Mesendoderm (in vitro differentiated cells): Measurements from ENCODE around the gene PDIA6.

Experiments used
- DNase-seq: peaks from one replicate; pipeline ENCODE4 v3.0.0; 2013
- H2AK5ac ChIP-seq: 2 replicates; pipeline ENCODE4 v1.6.1; 2013; ENCODE audit warnings: low read length, inconsistent platforms
- H2BK120ac ChIP-seq: 2 replicates; pipeline ENCODE4 v1.6.1; 2013; ENCODE audit warnings: low read depth, mild to moderate bottlenecking, low read length, moderate library complexity, mixed read lengths
- H2BK15ac ChIP-seq: replicated peaks from 2 replicates; pipeline ENCODE4 v1.6.1; 2013; ENCODE audit warnings: low read depth, mild to moderate bottlenecking, moderate library complexity
- H2BK5ac ChIP-seq: 2 replicates; pipeline ENCODE4 v1.6.1; 2013; ENCODE audit warnings: low read length, inconsistent platforms
- H3K18ac ChIP-seq: 2 replicates; pipeline ENCODE4 v1.6.1; 2013; ENCODE audit warnings: mild to moderate bottlenecking, low read length, mixed read lengths
- H3K23ac ChIP-seq: one replicate; pipeline ENCODE4 v1.6.1; 2013; ENCODE audit warnings: low read length
- H3K27ac ChIP-seq: 2 replicates; pipeline ENCODE4 v1.5.1; 2013; ENCODE audit warnings: low read depth, mild to moderate bottlenecking, inconsistent platforms, low read length, moderate library complexity
- H3K27me3 ChIP-seq: 2 replicates; pipeline ENCODE4 v1.6.1; 2013; ENCODE audit warnings: low read length, control low read depth, mild to moderate bottlenecking, inconsistent platforms; ENCODE audit not compliant: insufficient read depth, poor library complexity
- H3K36me3 ChIP-seq: 2 replicates; pipeline ENCODE4 v1.6.1; 2013; ENCODE audit warnings: low read length, inconsistent platforms; ENCODE audit not compliant: control insufficient read depth, insufficient read depth
- H3K4ac ChIP-seq: one replicate; pipeline ENCODE4 v1.6.1; 2013; ENCODE audit warnings: low read depth, mild to moderate bottlenecking, low read length, moderate library complexity
- H3K4me1 ChIP-seq: 2 replicates; pipeline ENCODE4 v1.6.1; 2013; ENCODE audit warnings: low read depth, low read length, inconsistent platforms; ENCODE audit not compliant: control insufficient read depth
- H3K4me2 ChIP-seq: 2 replicates; pipeline ENCODE4 v1.6.1; 2013; ENCODE audit warnings: low read length
- H3K4me3 ChIP-seq: 2 replicates; pipeline ENCODE4 v1.5.1; 2013; ENCODE audit warnings: mild to moderate bottlenecking, low read length
- H3K56ac ChIP-seq: one replicate; pipeline ENCODE4 v1.6.1; 2013; ENCODE audit warnings: low read length
- H3K79me1 ChIP-seq: 2 replicates; pipeline ENCODE4 v1.6.1; 2013; ENCODE audit warnings: low read length, inconsistent platforms
- H3K79me2 ChIP-seq: 2 replicates; pipeline ENCODE4 v1.6.1; 2013; ENCODE audit warnings: mild to moderate bottlenecking, low read length; ENCODE audit not compliant: control insufficient read depth, insufficient read depth
- H3K9ac ChIP-seq: 2 replicates; pipeline ENCODE4 v1.6.1; 2013; ENCODE audit warnings: low read length, inconsistent platforms
- H4K5ac ChIP-seq: one replicate; pipeline ENCODE4 v1.6.1; 2013; ENCODE audit warnings: low read length
- H4K8ac ChIP-seq: one replicate; pipeline ENCODE4 v1.6.1; 2013; ENCODE audit warnings: low read depth, mild to moderate bottlenecking, control low read depth, low read length, moderate library complexity
- WGBS: extraction: QIAGEN DNeasy Blood & Tissue Kit; methylation state at CpG from one replicate; pipeline ENCODE4 v1.1.7; 2013; ENCODE audit warnings: low lambda C conversion rate, missing lambda C conversion rate; ENCODE audit not compliant: insufficient coverage; ENCODE audit errors: extremely low coverage; 5-methylcytosine and 5-hydroxymethylcytosine counted together

The PDIA6 gene

DNA sequence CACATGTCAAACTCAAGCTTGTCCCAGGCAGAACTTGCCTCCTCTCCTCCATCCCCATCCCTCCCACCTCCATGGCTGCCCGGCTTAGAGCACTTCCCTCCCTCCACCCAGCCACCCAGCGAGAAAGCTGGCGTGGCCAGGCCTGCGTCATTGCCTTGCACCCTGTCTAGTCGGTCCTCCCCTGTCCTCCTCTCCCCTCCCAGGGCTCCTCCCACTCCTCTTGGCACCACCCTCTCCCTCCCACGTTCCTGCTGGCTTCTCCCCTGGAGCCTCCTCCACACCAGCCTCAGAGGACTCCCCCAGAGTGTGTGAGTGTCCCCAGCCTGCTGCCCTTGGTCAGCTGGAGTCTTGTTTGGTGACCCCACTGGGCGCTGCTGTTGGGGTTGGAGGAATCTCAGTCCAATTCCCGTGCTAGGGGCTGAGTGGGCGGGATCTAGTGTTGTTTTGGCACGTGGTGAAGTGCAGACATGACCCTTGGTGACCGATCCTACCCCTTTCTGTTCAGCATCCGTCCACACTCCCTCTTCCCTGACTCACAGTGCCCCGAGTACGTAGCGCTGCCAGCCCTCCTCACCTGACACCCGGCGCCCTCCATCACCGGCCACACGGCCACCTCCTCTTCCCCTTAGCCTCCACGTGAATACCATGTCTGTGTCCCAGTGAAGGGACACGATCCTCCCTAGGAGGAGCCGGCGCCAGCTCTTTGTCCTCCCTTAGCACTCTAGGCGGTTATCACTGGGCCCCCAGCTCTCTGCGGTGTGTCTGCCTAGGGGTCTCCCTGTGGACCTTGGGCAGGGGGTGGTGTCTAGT lies 49.7 kb downstream of the PDIA6 start:
- Histone ChIP-seq H3K79me2 (no peaks in the 10 kb centered on the region), H4K8ac (no peak overlapping the region), H3K4ac (no peak overlapping the region), H3K56ac (no peak overlapping the region), H3K23ac (no peak overlapping the region), H3K27ac (no peak overlapping the region), H3K36me3 (no peaks in the 10 kb centered on the region), H3K79me1 (no peaks in the 10 kb centered on the region), H2AK5ac (no peak overlapping the region), H3K9ac (no peak overlapping the region), H2BK15ac (no peak overlapping the region), H4K5ac (no peak overlapping the region), H3K4me3 (no peak overlapping the region), H3K4me1 (no peaks in the 10 kb centered on the region), H2BK5ac (no peak overlapping the region), H2BK120ac (no peak overlapping the region), H3K4me2 (no peak overlapping the region), H3K27me3 (no peaks in the 10 kb centered on the region), H3K18ac (no peak overlapping the region)
- WGBS, result no CpG with 5 or more reads among the region's 25 CpGs
- no peak for DNase-seq

DNA sequence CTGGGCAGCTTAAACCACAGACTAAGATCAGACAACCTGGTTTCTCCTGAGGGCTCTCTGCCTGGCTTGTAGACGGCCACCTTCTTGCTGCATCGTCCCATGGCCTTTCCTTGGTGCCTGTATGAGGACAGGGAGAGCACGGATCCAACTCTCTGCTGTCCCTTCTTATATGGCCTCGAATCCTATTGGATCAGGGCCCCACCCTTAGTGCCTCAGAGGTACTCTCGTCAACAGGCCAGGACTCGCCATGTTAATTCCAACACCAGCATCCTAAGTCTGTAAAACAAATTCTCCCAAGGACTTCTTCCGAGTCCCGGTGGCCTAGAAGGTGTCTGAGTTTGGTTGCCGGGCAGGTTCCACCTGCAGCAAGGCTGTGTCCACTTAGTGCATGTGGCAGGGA lies 51.0 kb downstream of the PDIA6 start:
- no peak for DNase-seq
- Histone ChIP-seq H3K36me3 (no peaks in the 10 kb centered on the region), H3K9ac (no peak overlapping the region), H3K27ac (no peak overlapping the region), H3K4ac (no peak overlapping the region), H2AK5ac (no peak overlapping the region), H4K5ac (no peak overlapping the region), H3K56ac (no peak overlapping the region), H2BK120ac (no peak overlapping the region), H3K4me2 (no peak overlapping the region), H2BK15ac (no peak overlapping the region), H3K4me1 (no peaks in the 10 kb centered on the region), H2BK5ac (no peak overlapping the region), H3K23ac (no peak overlapping the region), H3K79me2 (no peaks in the 10 kb centered on the region), H3K27me3 (no peaks in the 10 kb centered on the region), H3K4me3 (no peak overlapping the region), H3K79me1 (no peaks in the 10 kb centered on the region), H4K8ac (no peak overlapping the region), H3K18ac (no peak overlapping the region)
- WGBS, result no CpG with 5 or more reads among the region's 9 CpGs

DNA sequence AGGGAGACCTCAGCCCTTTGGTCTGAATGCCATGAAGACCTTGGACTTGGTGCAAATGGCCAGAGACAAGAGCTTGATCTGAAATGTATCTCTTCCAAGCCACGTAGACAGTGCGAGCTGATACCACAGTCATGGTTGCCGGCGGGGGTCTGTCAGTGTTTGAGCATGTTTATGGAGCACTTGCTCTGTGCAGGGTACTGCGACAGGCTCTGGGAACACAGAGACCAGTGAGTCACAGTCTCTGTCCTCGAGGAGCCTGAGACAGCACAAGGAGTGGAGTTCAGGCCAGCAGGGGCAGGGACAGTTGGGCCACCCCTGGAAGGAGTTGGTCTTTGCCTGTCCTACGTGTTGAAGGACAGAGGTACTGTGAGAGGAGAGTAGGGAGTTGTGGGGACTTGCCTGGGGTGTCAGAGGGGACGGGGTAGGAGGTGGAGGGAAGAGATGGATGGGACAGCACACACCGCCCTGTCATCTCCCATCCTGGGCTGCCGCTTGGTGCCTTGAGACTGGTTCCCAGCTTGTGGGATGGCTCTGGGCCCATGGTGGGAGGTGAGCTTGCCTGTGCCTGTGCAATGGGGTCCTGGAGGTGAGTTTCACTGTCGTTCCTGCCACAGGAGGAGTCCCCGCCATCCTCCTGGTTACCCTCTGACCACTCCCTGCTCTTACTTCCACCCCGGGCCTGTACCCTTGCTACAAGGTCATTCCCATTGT lies 51.6 kb downstream of the PDIA6 start:
- Histone ChIP-seq H3K4me1 (no peaks in the 10 kb centered on the region), H4K8ac (no peak overlapping the region)

DNA sequence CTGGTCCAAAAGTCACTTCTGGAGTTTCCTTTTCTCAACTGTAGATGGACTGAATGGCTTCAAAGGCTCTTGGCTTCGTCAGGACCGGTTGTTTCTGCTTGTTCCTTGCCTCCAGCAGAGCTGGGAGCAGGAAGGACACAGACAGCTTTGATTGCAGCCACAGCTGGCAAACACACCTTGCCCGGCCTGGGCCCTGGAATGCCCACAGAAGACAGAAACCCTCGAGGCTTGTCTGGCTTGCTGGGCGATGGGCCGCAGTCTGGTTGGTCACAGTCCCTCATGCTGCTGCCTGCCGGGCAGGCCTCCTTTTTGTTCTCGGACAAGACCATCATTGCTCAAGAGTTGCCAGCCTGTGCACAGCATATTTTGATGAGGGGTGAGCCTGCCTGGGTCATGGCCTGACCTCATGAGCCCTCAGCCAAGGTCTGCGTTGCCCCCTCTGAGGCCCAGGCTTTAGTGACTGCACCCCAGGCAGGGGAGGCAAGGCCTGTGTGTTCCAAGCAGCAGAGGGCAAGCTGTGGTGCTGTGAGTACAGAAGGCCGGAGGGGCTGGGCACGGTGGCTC lies 53.4 kb downstream of the PDIA6 start:
- H3K79me1 ChIP-seq, result no peaks in the 10 kb centered on the region
- no peak overlapping the region for H4K5ac ChIP-seq
- peak overlapping the region; percentile 15 for H3K56ac ChIP-seq
- H3K18ac ChIP-seq, result no peak overlapping the region
- no peak overlapping the region for H3K23ac ChIP-seq
- H3K36me3 ChIP-seq, result no peaks in the 10 kb centered on the region
- H3K4ac ChIP-seq, result no peak overlapping the region
- no peak for DNase-seq
- H3K27ac ChIP-seq, result no peak overlapping the region
- H3K4me2 ChIP-seq, result no peak overlapping the region
- no peak overlapping the region for H2AK5ac ChIP-seq
- H3K9ac ChIP-seq, result no peak overlapping the region
- H3K79me2 ChIP-seq, result no peaks in the 10 kb centered on the region
- H3K4me3 ChIP-seq, result no peak overlapping the region
- no peaks in the 10 kb centered on the region for H3K4me1 ChIP-seq
- H2BK5ac ChIP-seq, result no peak overlapping the region
- no peak overlapping the region for H4K8ac ChIP-seq
- no peak overlapping the region for H2BK120ac ChIP-seq
- WGBS, result no CpG with 5 or more reads among the region's 11 CpGs
- no peaks in the 10 kb centered on the region for H3K27me3 ChIP-seq
- no peak overlapping the region for H2BK15ac ChIP-seq

More for the DNA sequence above, 51.6 kb downstream of the PDIA6 start:
- Histone ChIP-seq H3K79me2 (no peaks in the 10 kb centered on the region), H3K27ac (no peak overlapping the region), H2BK120ac (no peak overlapping the region), H3K18ac (no peak overlapping the region), H2BK5ac (no peak overlapping the region), H4K5ac (no peak overlapping the region), H3K79me1 (no peaks in the 10 kb centered on the region), H3K27me3 (no peaks in the 10 kb centered on the region), H3K4me2 (no peak overlapping the region), H3K56ac (no peak overlapping the region), H3K23ac (no peak overlapping the region), H3K4ac (no peak overlapping the region), H2BK15ac (no peak overlapping the region), H3K4me3 (no peak overlapping the region), H3K36me3 (no peaks in the 10 kb centered on the region), H2AK5ac (no peak overlapping the region), H3K9ac (no peak overlapping the region)
- no peak for DNase-seq
- WGBS, result no CpG with 5 or more reads among the region's 13 CpGs

DNA sequence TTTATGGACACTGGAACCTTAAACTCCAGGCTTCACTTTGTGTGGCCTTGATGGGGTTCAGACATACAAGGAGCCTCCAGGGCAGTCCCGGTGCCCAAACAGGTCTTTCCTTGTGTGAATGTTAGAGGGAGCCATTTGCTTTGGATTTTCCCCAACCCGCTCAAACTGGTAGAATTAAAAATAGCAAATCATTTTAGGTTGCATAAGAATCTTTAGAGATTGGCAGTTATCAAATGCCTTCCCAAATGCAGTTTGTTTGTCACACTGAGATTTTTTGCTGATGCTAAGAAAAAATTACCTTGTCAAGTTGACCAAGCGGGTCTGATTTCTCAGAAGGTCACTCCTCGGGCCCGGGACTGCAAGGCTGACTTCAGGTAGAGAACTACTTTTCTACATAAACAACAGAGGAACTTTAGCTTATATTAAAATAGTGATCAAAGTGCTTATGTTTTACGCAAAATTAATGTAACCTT lies 54.7 kb downstream of the PDIA6 start:
- Histone ChIP-seq H3K56ac (no peak overlapping the region), H3K4ac (no peak overlapping the region), H3K79me2 (no peaks in the 10 kb centered on the region), H3K23ac (no peak overlapping the region), H2BK5ac (no peak overlapping the region), H2AK5ac (no peak overlapping the region), H3K18ac (no peak overlapping the region), H2BK120ac (no peak overlapping the region), H4K5ac (no peak overlapping the region), H3K27me3 (no peaks in the 10 kb centered on the region), H4K8ac (no peak overlapping the region), H3K79me1 (no peaks in the 10 kb centered on the region), H3K9ac (no peak overlapping the region), H3K36me3 (no peaks in the 10 kb centered on the region), H3K4me2 (no peak overlapping the region), H2BK15ac (no peak overlapping the region), H3K4me1 (no peaks in the 10 kb centered on the region), H3K4me3 (no peak overlapping the region), H3K27ac (no peak overlapping the region)
- no peak for DNase-seq
- WGBS, result no CpG with 5 or more reads among the region's 6 CpGs
